Kidney (tissue), 14 donors: ENCODE data around the gene NCK1. TPM values are rescaled to one million over a fixed set of nuclear protein-coding genes. Genes with fewer than 3 reads are reported as not detected.

Experiments
- DNase-seq, 5 donors: peaks; one replicate each; pipeline ENCODE4 v3.0.0-alpha.2; 2013 to 2020
- FAIRE-seq: peaks from 2 replicates; lab custom pipeline; 2012; peaks lifted over from hg19 to GRCh38; lab: Jason Lieb, UNC
- H3K27ac ChIP-seq, 2 donors: one replicate each; pipeline ENCODE4 v1.7.0; 2013; ENCODE audit warnings: low read depth in 2 of 2, low read length in 2 of 2, inconsistent platforms in 1 of 2
- H3K27me3 ChIP-seq: one replicate; pipeline ENCODE4 v1.7.1; 2013; ENCODE audit warnings: low read length, inconsistent platforms; ENCODE audit not compliant: control insufficient read depth, insufficient read depth
- H3K36me3 ChIP-seq, 3 donors: one replicate each; pipeline versions ENCODE4 v1.7.0 to v1.7.1; 2013; ENCODE audit warnings: low read length in 3 of 3, control low read depth in 1 of 3, inconsistent platforms in 1 of 3; ENCODE audit not compliant: insufficient read depth in 3 of 3, control insufficient read depth in 2 of 3
- H3K4me1 ChIP-seq, 3 donors: one replicate each; pipeline versions ENCODE4 v1.7.0 to v1.7.1; 2013; ENCODE audit warnings: low read length in 3 of 3, inconsistent platforms in 1 of 3, low read depth in 1 of 3; ENCODE audit not compliant: control insufficient read depth in 2 of 3, insufficient read depth in 2 of 3
- H3K4me3 ChIP-seq, 3 donors: one replicate each; pipeline versions ENCODE4 v1.7.0 to v1.8.1; 2013; ENCODE audit warnings: low read length in 3 of 3, control low read depth in 1 of 3, inconsistent platforms in 1 of 3
- H3K9ac ChIP-seq, 3 donors: one replicate each; pipeline versions ENCODE4 v1.7.0 to v1.7.1; 2013; ENCODE audit warnings: low read length in 3 of 3, control low read depth in 1 of 3, inconsistent platforms in 1 of 3
- H3K9me3 ChIP-seq, 3 donors: one replicate each; pipeline versions ENCODE4 v1.7.0 to v1.7.1; 2013; ENCODE audit warnings: low read length in 3 of 3, control low read depth in 1 of 3, inconsistent platforms in 1 of 3; ENCODE audit not compliant: control insufficient read depth in 2 of 3, insufficient read depth in 1 of 3
- CTCF ChIP-seq: IDR thresholded peaks from 3 replicates; pipeline ENCODE4 v1.5.1; 2012; ENCODE audit warnings: mild to moderate bottlenecking, moderate library complexity, borderline replicate concordance; ENCODE audit not compliant: insufficient read depth; ENCODE audit errors: extremely low read depth
- intact Hi-C: fragments of 100-400 bp; cut with DNase I; formaldehyde crosslinking; loops from one replicate; pipeline ENCODE4 v1.11.1; 2022
- polyA plus RNA-seq: library from polyadenylated mRNA; stranded (reverse); fragments of 350-450 nt; fragmentation: Illumina TruSeq; extraction: RNeasy Lipid Tissue Mini Kit (QIAGEN cat#74804); gene quantifications from one replicate; pipeline ENCODE4 v1.2.3, GENCODE V29; 2014; ENCODE audit warnings: low read depth, low replicate concordance; ENCODE audit not compliant: insufficient read depth
- total RNA-seq: library from RNA; stranded (reverse); fragmentation: NEBNext Ultra II Directional; extraction: Animal tissue kit (Norgen Biotek cat#: 25700); gene quantifications from one replicate; pipeline ENCODE4 v1.2.1, GENCODE V29; 2021
- donor health status: control.
- donor health status: control.
- donor health status: control.
- donor health status: control.
- donor health status: control.
- donor health status: DM: yes; HTN: yes; CAD: no.
- donor health status: Normal renal cell carcinoma (clear cell type).

NCK1 gene
- total and polyA plus RNA-seq, 2 donors from 2014 or later: 12.6 to 46.8 TPM

GRCh38 chr3:136974670-136975069, 112.7 kb downstream of the NCK1 start:
- peak; percentile 35 for FAIRE-seq
- Histone ChIP-seq H3K36me3 (no peaks in the 10 kb centered on the region), H3K9ac (no peak overlapping the region), H3K4me1 (no peaks in the 10 kb centered on the region), H3K27me3 (no peaks in the 10 kb centered on the region), H3K27ac (no peak overlapping the region), H3K9me3 (no peaks in the 10 kb centered on the region), H3K4me3 (no peak overlapping the region)
- intact Hi-C loops: no loop called here
- no peak for DNase-seq
- no peak for TF ChIP-seq CTCF

DNA sequence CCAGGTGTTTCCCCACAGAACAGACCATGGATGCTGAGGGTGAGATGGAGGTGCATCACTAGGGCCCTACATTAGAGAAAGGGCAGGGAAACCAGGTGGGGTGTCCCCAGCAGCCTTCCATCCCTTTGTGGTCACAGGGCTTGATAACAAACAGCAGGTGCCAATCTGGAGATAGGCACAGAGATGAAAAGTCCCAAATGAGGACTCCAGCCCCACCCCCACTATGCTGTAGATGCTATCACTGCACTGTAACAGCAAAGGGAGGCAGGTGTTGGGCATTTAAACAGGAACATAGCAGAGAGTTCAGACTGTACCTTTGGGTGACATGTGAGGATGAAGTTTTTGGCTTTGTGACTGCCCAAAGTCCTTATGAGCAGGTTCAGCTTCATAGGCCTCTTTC, 117.2 kb downstream of the NCK1 start:
- H3K9ac ChIP-seq: no peak overlapping the region
- no peaks in the 10 kb centered on the region for H3K36me3 ChIP-seq
- H3K27me3 ChIP-seq: no peaks in the 10 kb centered on the region
- no peak overlapping the region for H3K4me3 ChIP-seq
- DNase-seq (no peak), FAIRE-seq (no peak)
- no peaks in the 10 kb centered on the region for H3K4me1 ChIP-seq
- TF ChIP-seq CTCF: no peak
- intact Hi-C loops: no loop called here
- H3K27ac ChIP-seq: no peak overlapping the region
- no peaks in the 10 kb centered on the region for H3K9me3 ChIP-seq

DNA sequence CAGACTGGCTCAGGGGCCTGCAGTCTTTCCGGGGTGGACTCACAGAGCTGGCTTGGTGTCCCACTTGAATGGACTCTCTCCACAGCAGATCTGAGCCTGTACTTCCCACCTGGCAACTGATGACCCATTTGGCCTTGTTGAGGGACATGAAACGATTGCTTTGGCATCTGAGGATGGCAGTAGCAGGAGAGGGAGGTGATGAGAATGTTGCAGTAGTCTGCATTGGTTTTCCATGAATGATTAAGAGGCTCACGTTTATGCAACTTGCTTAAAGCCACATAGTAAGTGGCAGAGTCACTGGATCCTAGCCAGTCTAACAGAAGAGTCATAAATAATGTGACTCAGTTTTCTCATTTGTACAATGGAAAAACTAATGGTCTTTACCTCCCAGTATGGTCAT, 117.7 kb downstream of the NCK1 start:
- no peak for DNase-seq
- intact Hi-C loops: no loop called here
- Histone ChIP-seq H3K4me3 (no peak overlapping the region), H3K27me3 (no peaks in the 10 kb centered on the region), H3K9me3 (no peaks in the 10 kb centered on the region), H3K36me3 (no peaks in the 10 kb centered on the region), H3K9ac (no peak overlapping the region), H3K4me1 (no peaks in the 10 kb centered on the region), H3K27ac (no peak overlapping the region)
- FAIRE-seq: no peak
- no peak for TF ChIP-seq CTCF

- FAIRE-seq (no peak), DNase-seq (peak in 1 of 5 donors; percentile 9)
- no peak overlapping the region for H3K4me3 ChIP-seq
- H3K9me3 ChIP-seq: no peaks in the 10 kb centered on the region
- no peak for TF ChIP-seq CTCF
- H3K27ac ChIP-seq: no peak overlapping the region
- intact Hi-C loops: no loop called here
- no peaks in the 10 kb centered on the region for H3K36me3 ChIP-seq
- H3K9ac ChIP-seq: no peak overlapping the region
- no peaks in the 10 kb centered on the region for H3K27me3 ChIP-seq
- H3K4me1 ChIP-seq: no peaks in the 10 kb centered on the region
Measured at GRCh38 chr3:136982033-136982432, 120.0 kb downstream of the NCK1 start.
